ENCODE results near the gene BMERB1. TPM values are rescaled to one million over a fixed set of nuclear protein-coding genes. Genes with fewer than 3 reads are reported as not detected.
"Not testable (repeated sequence)": the region's sequence is repeated elsewhere in the genome, so short reads cannot be mapped to it uniquely, and the experiment has no call there.

The BMERB1 gene
- total RNA-seq = 45.4 TPM

DNA sequence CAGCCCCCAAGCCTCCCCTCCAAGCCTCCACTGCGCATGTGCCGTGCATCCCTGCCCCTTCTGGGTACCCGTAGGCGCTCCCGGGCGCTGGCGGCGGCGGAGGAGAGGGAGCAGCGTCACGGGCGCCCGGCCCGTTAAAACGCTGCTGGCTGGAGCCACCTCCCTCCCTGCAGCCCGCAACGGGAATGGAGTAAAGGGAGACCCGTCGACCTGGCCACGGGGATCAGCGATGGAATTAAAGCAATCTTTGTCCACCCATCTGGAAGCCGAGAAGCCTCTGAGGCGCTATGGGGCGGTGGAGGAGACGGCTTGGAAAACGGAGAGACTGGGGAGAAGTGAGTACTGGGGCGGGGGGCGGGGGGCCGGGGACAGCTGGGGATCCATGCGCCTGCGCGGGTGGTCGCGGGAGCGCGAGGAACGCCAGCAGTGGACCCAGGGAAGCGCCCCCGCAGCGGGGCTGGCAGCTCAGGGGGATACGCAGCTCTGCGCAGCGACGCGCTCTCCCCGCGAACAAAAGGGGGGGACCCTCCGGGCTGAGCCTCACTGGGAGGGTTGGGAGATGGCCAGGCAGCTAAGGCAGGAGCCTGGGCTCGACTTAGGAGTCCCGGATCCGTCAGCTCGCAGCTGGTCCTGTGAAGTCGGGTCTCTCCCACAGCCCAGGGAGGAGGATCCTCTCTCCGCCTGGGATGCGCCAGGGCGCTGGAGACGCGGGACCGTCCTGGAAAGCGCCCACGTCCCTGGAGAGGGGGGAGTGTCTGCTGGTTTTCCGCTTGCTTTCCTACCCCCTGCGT is at the start of gene BMERB1:
BMERB1 (plus strand) TSS at position 164 of the 791 bp plus-strand sequence; CDS start at position 230, 66 bp downstream.
- peak; percentile 18 to 90 for DNase-seq (ENCODE audit: low spot score in 2 of 2)
- intact Hi-C loops (cut with DNase I) = loop anchor here (2.0 kb wide), 1 partner anchor 56 kb away; no protein-coding TSS in a partner anchor
- Histone ChIP-seq H3K36me3 (no peaks in the 10 kb centered on the region), H3K27ac (peak within 1 kb of the TSS; percentile 82), H3K27me3 (no peaks in the 10 kb centered on the region), H3K9me3 (no peaks in the 10 kb centered on the region), H3K4me3 (peak within 1 kb of the TSS; percentile 52 to 94), H3K4me1 (peaks cover 0 to 10% of the 10 kb centered on the region in 2 donors)
- TF ChIP-seq, protein P1, sequence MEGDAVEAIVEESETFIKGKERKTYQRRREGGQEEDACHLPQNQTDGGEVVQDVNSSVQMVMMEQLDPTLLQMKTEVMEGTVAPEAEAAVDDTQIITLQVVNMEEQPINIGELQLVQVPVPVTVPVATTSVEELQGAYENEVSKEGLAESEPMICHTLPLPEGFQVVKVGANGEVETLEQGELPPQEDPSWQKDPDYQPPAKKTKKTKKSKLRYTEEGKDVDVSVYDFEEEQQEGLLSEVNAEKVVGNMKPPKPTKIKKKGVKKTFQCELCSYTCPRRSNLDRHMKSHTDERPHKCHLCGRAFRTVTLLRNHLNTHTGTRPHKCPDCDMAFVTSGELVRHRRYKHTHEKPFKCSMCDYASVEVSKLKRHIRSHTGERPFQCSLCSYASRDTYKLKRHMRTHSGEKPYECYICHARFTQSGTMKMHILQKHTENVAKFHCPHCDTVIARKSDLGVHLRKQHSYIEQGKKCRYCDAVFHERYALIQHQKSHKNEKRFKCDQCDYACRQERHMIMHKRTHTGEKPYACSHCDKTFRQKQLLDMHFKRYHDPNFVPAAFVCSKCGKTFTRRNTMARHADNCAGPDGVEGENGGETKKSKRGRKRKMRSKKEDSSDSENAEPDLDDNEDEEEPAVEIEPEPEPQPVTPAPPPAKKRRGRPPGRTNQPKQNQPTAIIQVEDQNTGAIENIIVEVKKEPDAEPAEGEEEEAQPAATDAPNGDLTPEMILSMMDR (IDR thresholded peaks at IDR 0.05) = no peak

DNA sequence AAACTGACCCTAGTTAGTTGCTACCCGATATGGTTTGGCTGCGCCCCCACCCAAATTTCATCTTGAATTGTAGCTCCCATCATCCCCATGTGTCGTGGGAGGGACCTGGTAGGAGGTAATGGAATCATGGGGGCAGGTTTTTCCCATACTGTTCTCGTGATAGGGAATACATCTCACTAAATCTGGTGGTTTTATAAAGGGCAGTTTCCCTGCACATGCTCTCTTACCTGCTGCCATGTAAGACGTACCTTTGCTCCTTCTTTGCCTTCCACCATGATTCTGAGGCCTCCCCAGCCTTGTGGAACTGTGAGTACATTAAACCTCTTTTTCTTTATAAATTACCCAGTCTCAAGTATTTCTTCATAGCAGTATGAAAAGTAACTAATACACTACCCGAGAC is 46.3 kb upstream of the BMERB1 start:
- H3K27ac ChIP-seq; H3K4me1 ChIP-seq; H3K9me3 ChIP-seq; H3K27me3 ChIP-seq; DNase-seq (ENCODE audit: low spot score in 2 of 2); H3K36me3 ChIP-seq; intact Hi-C loops (cut with DNase I); H3K4me3 ChIP-seq: not testable (repeated sequence)

DNA sequence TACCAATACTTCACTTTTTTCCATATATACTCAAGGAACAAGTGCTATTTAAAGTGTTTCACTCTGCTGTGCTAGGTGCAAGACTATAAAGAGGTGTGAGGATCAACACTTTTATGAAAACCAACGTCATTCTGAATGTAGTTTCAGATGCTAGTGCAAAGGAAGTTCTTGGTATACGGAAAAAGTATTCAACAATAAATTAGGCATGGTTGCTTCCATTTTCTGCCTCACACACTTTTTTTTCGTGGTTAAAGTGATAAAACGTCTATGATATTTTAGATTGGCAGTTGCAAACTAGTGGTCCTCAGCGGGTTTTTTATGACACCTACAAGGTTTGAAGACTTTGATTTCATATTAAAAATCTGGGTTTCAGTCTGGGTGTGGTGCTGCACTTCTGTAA is 44.5 kb upstream of the BMERB1 start:
- H3K4me1 ChIP-seq; intact Hi-C loops (cut with DNase I); H3K9me3 ChIP-seq; DNase-seq (ENCODE audit: low spot score in 2 of 2); H3K27ac ChIP-seq; H3K27me3 ChIP-seq; H3K36me3 ChIP-seq; H3K4me3 ChIP-seq: not testable (repeated sequence)

DNA sequence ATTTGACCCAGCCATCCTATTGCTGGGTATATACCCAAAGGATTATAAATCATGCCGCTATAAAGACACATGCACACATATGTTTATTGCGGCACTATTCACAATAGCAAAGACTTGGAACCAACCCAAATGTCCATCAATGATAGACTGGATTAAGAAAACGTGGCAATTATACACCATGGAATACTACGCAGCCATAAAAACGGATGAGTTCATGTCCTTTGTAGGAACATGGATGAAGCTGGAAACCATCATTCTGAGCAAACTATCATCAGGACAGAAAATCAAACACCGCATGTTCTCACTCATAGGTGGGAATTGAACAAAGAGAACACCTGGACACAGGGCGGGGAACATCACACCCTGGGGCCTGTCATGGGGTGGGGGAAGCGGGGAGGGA is 41.4 kb upstream of the BMERB1 start:
- not testable (repeated sequence) for H3K4me1 ChIP-seq; DNase-seq (ENCODE audit: low spot score in 2 of 2); H3K4me3 ChIP-seq

DNA sequence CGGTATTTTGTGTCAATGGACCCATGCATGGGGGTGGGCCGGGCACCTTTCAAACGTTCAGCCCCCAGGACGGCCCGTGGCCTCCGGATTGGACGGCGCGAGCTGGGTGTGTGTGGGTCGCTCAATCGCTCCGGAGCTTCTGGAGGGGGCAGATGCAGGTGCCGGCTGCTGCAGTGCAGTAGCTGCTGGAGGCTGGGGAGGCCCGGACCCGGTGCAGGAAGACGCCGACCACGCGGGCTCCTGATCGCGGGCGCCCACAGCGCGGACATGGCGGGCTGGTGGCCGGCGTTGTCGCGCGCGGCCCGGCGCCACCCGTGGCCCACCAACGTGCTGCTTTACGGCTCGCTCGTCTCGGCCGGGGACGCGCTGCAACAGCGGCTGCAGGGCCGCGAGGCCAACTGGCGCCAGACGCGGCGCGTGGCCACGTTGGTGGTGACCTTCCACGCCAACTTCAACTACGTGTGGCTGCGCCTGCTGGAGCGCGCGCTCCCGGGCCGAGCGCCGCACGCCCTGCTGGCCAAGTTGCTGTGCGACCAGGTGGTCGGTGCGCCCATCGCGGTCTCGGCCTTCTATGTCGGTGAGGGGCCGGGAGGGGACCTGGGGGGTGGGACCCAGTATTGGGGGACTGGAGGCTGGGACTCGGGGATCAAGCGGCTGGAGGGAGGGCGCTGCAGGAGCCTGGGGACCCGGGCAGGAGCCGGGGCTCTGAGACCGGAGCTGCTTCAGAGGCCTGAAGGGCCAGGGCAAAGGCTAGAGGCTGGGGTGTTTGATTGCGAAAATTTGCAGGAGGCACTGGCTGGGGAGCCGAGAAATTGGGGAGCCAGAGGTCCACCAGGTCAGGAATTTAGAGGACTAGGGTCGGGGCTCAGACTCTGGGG is 38.5 kb upstream of the BMERB1 start, which contains the start of gene MPV17L:
MPV17L (plus strand) TSS at position 124 of the 878 bp plus-strand sequence; CDS start at position 268, 144 bp downstream.
- TF ChIP-seq, protein P1 (IDR thresholded peaks at IDR 0.05) = peak in 1 of 3 experiments; percentile 9
- H3K4me3 ChIP-seq = peak within 1 kb of the TSS; percentile 50 to 94
- intact Hi-C loops (cut with DNase I); H3K36me3 ChIP-seq; H3K27me3 ChIP-seq; H3K4me1 ChIP-seq; H3K9me3 ChIP-seq: not testable (repeated sequence)
- peak within 1 kb of the TSS; percentile 55 to 69 for H3K27ac ChIP-seq
- DNase-seq (ENCODE audit: low spot score in 2 of 2) = peak in 1 of 2 donors; percentile 78

More for the DNA sequence above, 41.4 kb upstream of the BMERB1 start:
- H3K27ac ChIP-seq; H3K36me3 ChIP-seq; H3K27me3 ChIP-seq; intact Hi-C loops (cut with DNase I); H3K9me3 ChIP-seq: not testable (repeated sequence)

DNA sequence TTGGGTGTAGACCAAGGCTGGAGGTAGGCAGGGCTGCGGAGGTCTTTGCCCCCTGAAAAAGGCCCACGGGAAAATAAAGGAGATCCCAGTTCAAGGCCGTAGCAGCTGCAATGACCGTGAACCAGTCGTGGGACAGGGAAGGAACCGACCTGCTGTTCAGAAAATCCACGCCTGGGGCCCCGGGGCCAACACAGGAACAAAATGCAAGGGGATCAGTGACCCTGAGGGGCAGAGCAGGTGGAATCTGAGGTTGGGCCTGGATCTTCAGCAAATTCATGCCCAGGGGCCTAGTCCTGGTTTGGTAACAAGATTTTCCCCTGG is 37.9 kb upstream of the BMERB1 start:
- H3K4me1 ChIP-seq; H3K36me3 ChIP-seq; H3K9me3 ChIP-seq; intact Hi-C loops (cut with DNase I); DNase-seq (ENCODE audit: low spot score in 2 of 2); H3K27me3 ChIP-seq: not testable (repeated sequence)
- H3K27ac ChIP-seq = peak overlapping the region; percentile 55 to 69
- H3K4me3 ChIP-seq = peak overlapping the region in 1 of 2 donors; percentile 94

DNA sequence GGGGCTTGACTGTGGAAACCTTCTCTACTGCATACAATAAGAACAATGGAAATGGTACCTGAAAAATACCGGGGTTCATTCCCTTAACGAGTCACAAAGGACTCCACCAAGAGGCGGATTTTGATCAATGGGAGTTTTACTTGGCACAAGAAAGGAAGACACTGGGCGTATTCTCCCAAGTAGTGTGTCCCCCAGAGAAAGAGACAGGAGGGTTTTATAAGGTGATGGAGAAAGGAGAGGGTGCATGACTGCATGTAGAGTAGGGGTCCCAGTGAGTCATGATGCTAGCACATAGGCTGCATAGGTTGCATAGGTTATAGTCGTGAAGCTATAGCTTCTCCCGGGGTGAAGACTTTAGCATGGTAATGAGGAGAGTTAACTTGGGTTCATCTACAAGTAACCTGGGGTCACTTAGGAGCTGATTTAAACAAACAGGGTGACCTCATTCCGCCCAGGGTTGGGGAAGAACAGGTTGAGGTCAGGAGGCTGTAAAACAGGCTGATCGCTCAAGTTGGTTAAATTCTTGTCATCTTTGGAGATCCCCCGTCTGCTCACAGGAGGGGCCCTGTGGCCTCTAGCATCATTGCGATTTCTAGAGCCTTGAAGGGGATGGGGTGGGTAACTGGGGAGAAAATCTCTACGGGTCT is 37.3 kb upstream of the BMERB1 start:
- DNase-seq (ENCODE audit: low spot score in 2 of 2) = no peak
- no peak overlapping the region for H3K4me3 ChIP-seq
- H3K27ac ChIP-seq = no peak overlapping the region
- TF ChIP-seq, protein P1 (IDR thresholded peaks at IDR 0.05) = no peak
- no peaks in the 10 kb centered on the region for H3K9me3 ChIP-seq
- H3K36me3 ChIP-seq = peaks cover 0 to 5% of the 10 kb centered on the region in 2 donors
- H3K4me1 ChIP-seq = no peaks in the 10 kb centered on the region
- H3K27me3 ChIP-seq = no peaks in the 10 kb centered on the region
- intact Hi-C loops (cut with DNase I) = no loop called here
